ENCODE results near the gene TMCC1.
A peak's percentile ranks its signal among the peaks of the same experiment; 100 is the strongest.

GRCh38 chr3:129934234-129935123, 41.0 kb upstream of the TMCC1 start:
- no peak for TF ChIP-seq POLR2AphosphoS5 (IDR thresholded peaks at IDR 0.05; ENCODE audit: insufficient read depth in 1 of 2, low read depth in 1 of 2)
- no peak for TF ChIP-seq POLR2A (IDR thresholded peaks at IDR 0.05)
- peak; percentile 80 to 96 (median 94) for TF ChIP-seq CTCF (IDR thresholded peaks at IDR 0.05)
